A673 (cell line): ENCODE results near the gene CEACAM1.

Experiments
- EZH2 ChIP-seq: fragments of 200-600 bp; sonication (generic); IDR thresholded peaks from 2 replicates; pipeline ENCODE4 v1.6.1; 2017; ENCODE audit warnings: borderline replicate concordance, low read depth, mild to moderate bottlenecking, mixed read lengths, antibody characterized with exemption, low read length; ENCODE audit not compliant: poor library complexity, severe bottlenecking
- TF ChIP-seq, protein P1 (sequence below): fragments of 300-800, 200-600 bp; sonication (generic); conservative IDR thresholded peaks from 2 replicates; pipeline ENCODE4 v1.5.1; 2017; ENCODE audit warnings: low read depth, mild to moderate bottlenecking, antibody characterized with exemption, low read length, moderate library complexity, mixed read lengths

GRCh38 chr19:42495663-42496062 is 32.6 kb downstream of the CEACAM1 start:
- TF ChIP-seq, protein P1, sequence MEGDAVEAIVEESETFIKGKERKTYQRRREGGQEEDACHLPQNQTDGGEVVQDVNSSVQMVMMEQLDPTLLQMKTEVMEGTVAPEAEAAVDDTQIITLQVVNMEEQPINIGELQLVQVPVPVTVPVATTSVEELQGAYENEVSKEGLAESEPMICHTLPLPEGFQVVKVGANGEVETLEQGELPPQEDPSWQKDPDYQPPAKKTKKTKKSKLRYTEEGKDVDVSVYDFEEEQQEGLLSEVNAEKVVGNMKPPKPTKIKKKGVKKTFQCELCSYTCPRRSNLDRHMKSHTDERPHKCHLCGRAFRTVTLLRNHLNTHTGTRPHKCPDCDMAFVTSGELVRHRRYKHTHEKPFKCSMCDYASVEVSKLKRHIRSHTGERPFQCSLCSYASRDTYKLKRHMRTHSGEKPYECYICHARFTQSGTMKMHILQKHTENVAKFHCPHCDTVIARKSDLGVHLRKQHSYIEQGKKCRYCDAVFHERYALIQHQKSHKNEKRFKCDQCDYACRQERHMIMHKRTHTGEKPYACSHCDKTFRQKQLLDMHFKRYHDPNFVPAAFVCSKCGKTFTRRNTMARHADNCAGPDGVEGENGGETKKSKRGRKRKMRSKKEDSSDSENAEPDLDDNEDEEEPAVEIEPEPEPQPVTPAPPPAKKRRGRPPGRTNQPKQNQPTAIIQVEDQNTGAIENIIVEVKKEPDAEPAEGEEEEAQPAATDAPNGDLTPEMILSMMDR = no peak
- no peak for TF ChIP-seq EZH2
